Stimulated activated CD8-positive, alpha-beta memory T cell treated with anti-CD3 and anti-CD28 coated beads, Interleukin-4, amount 100 ng/mL, for 4 hours (primary cell): Measurements from ENCODE around the gene PRKAG2.
"Not testable (repeated sequence)": the region's sequence is repeated elsewhere in the genome, so short reads cannot be mapped to it uniquely, and the experiment has no call there.

Experiments
- DNase-seq, 2 donors: peaks; one replicate each; pipeline ENCODE4 v3.0.0-alpha.2; 2020; ENCODE audit warnings: low read depth in 2 of 2, low spot score in 1 of 2

The PRKAG2 gene

DNA sequence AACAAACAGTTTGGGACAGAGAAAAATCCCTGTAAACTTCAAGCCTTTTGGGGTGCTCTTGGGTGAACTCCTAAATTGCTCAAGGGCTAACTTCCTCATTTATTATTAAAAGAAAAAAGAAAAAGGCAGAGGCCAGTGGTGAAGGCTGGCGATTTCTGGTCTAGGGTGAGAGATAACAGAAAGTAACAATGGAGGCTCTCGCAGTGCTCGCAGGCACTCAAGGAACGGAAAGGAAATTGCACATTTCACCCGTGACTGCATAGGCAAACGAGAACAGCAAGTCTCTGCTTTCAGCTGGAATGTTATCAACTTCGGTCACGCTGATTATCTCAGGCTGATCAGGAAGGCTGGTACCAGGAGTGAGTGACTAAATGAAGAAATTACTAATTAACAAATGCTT, 70.7 kb downstream of the PRKAG2 start:
- DNase-seq: no peak

DNA sequence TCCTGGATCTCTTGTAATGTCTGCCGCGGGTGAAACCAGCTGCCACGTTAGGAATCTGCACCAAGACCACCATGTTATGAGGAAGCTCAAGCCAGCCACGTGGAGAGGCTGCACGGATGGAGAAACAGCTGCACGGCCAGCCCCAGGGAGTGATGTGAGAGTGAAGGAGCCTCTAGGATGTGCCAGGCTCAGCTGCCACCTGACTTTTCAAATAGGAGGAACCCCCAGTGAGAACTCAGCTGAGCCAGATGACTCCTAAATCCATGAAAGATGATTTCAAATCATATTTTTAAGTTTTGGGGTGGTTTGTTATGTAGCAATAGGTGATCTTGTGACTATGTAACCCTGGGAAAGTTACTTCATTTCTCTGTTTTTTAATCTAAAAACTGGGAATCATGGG, 71.7 kb downstream of the PRKAG2 start:
- DNase-seq: no peak

DNA sequence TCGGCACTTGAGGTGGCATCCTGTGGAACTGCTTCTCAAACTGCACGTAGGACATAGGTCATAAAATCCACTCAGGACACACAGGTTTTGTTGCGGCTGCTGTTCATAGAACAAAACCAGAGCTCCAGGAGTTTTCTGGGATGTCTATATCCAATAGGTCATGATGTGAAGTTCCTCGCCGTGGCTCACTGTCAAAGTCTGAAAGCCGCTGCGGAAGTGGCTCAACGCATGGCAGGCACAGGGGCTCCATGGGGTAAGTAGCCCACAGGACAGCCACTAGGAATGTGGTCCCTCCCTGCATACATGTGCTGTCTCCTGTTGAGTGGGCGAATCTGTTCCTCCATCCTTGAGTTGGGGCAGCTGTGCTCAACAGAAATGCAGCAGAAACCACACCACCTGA, 72.2 kb downstream of the PRKAG2 start:
- no peak for DNase-seq

DNA sequence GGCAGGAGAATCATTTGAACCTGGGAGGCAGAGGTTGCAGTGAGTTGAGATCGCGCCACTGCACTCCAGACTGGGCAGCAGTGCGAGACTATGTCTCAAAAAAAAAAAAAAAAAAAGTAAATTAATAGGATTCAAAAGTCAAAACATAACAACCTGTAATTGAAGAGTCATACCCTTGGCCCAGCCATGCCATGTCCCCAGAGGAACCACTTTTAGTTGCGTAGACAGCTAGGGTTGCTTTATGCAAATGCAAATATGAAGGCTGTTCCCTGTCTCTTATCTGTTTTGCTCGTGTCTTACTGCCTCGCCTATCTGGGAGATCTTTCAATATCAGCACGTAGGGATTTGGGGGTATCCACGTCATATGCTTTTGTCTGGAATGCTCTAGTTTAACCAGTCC, 73.1 kb downstream of the PRKAG2 start:
- DNase-seq: no peak

DNA sequence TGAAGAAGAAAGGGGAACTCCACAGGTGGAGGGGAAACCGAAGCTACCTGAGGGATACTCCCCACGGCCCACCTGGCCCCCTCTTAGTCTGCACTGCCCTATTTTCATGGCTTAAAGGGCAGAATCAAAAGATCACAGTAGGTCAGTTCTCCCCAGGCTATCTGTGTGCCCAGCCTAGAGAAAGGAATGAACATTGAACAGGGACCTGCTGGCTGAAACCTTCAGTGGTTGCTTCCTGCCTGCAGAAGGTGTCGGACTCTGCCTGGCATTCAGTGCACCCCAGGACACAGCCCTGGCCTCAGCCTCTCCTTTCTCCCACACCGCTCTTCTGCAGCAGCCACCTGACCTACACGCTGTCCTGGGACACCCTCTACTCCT, 74.5 kb downstream of the PRKAG2 start:
- DNase-seq: no peak

DNA sequence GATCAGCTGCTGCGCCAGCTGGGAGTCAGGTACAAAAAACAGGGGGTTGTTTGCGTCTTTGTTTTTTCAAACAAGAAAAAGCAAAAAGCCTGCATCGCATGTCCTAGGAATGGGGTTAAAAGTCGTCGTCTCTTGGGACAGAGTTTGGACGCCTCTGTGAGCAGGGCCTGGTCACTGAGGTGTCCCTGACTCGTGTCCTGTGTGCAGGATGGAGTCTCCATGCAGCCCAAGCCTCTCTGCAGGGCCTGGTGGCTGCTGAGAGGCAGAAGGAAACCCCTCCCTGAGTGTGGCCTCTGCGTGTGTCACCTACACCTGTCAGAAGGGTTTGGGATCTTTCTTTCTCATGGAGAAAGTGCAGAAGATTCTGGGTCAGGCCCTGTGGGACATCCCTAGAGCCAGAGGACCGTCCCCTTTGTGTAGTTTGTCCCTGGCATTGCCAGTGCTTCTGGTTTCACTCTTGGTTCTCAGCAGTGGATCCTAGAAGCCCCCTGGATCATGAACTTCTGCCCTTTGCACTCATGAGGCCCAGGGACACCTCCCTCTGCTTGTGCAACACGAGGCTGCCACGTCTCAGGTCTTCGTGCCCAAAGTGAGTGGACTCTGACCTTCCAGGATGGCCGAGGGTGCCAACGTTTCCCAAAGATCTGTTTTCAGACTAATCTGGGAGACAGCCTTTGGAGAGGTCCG, 75.0 kb downstream of the PRKAG2 start:
- DNase-seq: no peak

DNA sequence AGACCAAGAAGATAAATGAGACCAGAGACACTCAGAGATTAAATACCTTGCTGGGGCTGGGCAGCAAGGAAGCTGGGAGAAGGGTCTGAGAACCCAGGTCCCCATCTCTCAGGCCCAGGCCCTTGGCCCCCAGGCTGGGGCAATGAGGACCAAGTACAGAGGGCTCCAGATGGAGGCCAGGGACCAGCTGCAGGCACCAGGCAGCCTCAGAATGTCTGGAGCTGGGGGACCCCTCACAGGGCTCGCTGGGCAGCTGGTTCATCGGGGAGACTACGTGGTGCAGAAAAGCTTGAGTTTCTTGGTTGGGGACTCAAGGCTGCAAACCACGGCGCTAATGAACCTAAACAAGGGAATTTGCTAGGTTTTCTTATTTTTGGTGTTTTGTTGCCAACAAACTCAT, 75.6 kb downstream of the PRKAG2 start:
- DNase-seq: no peak

DNA sequence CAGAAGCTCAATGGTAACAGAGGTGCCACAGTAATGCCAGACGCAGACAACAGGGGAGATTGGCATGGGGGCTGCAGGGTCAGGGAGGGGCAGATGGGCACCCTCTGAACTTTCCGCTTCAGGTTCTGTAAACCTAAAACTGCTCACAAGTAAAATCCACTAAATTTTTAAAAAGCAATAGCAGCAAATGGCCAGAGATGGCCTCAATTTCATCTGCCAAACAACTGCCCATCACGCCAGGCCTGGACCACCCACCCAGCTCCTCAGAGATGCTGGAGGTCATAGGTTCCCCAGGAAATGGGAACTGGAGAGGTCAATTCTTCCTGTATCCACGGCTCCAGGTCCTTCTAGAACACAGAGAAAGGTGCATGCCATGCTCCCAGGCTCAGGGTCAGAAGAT, 76.1 kb downstream of the PRKAG2 start:
- DNase-seq: no peak

DNA sequence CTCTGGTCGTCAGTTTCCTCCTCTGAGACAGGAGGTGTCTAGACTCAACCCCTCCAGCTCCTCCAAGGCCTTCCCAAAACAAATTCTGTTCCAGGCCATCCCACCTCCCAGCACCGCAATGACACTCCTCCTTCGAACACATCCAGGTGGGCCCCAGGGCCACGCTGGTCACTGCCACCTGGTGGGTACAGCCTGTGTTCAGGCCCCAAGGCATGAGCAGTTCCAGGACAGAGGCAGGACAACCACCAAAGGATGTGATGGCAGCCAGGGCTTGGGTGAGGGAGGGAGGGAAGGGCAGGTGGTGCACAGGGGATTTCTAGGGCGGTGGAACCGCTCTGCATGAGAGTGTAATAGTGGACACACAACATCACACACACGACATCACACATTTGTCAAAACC, 76.5 kb downstream of the PRKAG2 start:
- DNase-seq: no peak

DNA sequence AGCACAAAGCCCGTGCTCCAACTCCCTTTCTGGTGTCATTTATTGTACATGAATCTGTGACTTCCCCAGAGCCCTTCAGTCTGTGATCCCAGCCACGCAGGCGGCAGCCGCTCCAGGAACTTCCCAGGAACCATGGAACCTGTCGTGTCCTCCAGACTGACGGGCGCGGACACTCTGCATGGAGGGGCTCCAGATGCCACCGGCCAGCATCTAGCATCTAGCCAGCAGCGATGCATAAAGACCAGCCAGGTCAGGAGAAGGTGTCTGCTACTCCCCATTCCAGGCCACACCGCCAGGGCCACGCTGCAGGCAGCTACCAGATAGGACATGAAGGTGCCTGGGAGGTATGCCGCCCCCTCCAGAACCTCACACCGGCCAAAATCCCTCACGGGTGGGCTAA, 77.4 kb downstream of the PRKAG2 start:
- DNase-seq: no peak

DNA sequence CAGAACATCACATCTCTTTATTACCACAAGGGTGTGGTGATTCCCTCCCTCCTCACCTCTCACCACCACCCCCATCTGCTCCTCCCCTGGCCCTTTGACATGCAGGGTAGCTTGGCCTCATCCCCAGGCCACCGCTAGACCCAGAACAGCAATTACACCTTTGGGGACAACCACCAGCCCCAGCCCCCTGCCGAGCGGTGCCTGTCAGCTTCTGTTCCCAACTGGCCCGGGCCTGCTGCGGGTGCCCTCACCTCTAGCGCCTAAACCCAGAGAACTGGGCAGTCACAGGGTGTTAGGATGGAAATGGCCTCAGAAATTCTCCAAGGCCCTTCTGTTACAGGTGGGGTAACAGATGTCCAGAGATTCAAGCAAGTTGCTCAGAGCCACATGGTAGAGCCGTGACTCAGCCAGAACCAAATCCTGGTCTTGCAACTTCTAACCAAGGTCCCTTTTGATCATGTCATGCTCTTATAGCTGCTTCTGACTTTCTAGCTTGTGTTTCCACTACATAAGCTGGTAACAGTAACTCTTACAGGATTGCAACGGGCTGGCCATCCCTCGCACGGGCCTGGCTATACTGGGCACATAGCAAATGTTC, 78.0 kb downstream of the PRKAG2 start:
- no peak for DNase-seq

DNA sequence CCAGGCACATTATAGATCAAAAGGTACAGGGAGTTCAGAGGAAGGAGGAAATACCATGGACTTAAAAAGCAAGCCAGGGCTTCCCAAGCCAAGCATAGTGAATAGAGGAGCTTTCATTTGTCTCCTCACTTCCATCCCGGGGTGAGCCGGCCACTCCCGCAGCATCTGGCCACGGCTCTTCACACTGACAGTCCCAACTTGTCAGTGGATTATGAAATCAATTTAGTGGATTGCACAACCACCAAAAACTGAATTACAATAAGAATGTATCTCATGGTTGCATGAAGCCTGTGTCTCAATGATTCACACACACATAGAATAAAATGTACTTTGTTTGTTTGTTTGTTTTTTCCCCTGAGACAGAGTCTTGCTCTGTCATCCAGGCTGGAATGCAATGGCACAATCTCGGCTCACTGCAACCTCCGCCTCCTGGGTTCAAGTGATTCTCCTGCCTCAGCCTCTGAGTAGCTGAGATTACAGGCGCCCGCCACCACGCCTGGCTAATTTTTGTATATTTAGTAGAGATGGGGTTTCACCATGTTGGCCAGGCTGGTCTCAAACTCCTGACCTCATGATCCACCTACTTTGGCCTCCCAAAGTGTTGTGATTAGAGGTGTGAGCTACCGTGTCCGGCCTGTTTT, 79.1 kb downstream of the PRKAG2 start:
- DNase-seq: not testable (repeated sequence)

DNA sequence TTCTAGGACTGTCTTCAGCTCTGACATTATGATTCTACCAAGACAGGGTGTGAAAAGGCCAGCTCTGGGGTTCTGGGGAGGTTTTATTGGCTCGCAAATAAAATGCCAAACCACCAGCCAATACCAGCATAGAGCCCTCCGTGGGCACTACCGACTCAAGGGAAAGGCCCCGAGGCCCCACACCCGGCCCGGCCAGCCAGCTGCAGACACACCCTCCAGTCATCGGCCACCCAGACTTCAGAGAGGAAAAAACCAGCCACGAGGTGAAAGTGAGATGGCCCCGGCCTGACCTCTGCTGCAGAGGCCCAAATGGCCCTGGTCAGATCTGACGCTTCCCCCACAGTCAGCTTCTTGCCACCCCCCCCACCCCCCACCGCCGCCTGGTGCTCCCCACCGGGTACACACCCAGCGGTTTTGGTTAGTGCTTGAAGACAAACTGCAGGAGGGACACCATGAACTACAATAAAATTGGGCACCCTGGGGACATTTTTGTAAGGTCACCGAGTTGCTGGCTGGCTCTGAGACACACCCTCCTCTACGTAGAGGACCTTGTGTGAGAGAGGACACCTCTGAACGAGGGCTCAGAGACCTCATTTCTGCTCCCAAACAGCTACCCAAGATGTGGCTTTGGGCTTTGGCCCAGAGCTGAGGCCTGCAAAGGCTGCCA, 79.9 kb downstream of the PRKAG2 start:
- DNase-seq: no peak

DNA sequence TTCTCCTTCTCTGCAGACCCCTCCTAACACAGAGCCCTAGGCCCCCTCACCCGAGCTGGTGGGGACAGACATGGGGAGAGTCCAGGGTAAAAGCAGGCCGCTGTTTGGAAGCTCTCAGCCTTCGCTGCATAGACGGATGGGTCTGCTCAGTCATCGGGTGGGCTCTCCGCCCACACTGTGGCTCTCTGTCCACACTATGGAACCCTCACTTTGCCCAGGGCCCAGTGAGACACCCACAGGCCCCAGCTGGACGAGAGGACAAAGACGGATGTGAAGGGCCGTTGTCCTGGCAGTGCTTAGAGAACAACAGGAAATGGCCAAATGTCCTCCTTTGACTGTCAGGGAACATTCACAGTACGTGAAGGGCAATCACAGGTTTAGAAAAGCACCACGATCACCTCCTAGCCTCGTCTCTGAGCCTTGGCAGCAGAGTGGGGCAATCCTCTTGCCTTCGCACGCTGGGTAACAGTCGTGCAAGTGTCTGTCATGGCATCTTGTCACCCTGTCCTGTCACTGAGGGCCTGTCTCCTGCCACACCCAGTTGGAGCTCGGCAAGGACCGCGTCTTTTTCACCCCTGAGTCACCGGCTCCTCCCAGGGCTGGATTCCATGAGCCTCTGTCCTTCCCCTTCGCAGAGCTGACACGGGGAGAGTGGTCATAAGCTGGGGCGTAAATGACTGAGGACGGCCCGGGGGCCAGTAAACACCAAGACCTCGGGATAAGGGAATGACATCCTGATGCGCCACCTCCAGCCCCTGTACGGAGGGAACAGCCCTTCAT, 80.6 kb downstream of the PRKAG2 start:
- DNase-seq: no peak

DNA sequence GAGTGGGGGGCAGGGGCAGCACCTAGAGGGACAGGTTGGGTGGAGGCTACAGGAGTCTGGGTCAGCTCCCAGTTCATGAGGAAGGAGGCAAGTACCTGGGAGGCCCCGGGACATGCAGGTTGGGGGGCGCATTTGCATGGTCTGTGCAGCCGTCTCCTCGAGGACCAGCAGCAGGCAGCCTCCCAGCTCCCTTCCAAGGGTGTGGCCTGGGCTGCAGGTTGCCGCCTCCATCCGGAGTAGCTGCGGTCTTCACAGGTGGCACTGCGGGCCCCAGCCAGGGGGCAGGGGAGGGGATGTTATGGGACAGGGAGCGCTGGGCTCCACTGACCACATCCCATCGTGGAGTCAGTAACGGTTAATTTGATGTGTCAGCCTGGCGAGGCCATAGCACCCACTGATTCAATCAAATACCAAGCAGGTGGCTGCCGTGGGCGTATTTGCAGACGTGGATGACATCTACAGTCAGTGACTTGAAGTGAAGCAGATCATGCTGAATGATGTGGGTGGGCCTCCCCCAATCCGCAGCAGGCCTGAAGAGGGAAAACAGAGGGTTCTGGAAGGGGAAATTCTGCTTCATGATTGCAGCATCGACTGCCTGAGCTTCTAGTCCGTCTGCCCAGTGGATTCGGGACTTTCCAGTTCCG, 81.6 kb downstream of the PRKAG2 start:
- DNase-seq: peak; percentile 52 to 57

DNA sequence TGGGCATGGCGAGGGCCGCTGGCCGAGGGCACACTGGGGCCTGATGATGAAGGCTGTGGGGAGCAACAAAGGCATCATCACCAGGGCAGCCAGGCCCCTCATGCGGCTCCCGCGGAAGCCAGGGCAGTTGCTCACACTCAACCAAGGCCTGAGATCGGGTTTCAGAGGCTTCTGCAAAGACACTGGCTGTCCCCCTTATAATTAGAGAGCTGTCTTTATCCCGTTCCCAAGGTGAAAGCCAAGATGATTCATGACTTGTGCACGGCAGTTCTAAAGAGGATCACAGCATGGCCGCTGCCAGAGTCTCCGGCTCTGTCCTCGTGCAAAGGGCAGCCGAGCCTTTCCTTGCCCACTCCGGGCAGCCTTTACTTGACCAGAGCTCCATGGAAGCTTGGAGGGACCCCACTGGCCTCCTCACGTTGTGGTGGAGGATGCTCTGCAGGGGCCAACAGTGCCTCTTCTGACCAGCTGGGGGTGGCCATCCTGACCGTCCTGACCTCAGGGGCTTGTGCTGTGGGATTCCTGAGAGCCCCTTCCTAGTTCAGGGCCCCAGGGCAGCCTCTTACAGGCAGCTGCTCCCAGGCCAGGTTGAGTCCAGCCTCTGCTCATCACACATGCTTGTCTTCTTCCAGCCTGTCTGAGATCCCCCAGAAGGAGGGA, 82.3 kb downstream of the PRKAG2 start:
- DNase-seq: no peak

DNA sequence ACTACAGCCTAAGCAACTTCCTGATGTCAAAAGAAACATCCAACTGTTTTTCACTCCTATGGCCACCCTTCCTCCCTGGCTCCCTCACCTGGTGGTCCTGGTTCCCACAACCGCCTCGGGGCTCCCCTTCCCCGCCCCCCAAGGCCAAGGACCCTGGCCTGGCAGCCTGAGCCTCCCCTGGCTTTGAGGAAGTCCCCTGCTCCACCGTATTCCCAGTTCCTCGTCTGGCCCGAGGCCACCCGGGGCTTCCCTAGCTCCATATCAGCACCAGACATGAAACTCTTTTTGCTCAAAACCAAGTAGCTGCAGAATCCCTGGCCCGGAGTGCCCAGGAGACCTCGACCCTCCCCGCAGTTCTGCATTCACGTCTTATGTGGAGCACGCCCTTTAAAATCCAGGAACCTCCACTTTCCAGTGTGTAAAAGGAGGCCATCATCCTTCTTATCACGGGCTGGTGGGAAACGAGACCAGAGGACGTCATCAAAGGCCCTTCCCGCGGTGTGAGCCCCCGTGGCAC, 82.9 kb downstream of the PRKAG2 start:
- no peak for DNase-seq

DNA sequence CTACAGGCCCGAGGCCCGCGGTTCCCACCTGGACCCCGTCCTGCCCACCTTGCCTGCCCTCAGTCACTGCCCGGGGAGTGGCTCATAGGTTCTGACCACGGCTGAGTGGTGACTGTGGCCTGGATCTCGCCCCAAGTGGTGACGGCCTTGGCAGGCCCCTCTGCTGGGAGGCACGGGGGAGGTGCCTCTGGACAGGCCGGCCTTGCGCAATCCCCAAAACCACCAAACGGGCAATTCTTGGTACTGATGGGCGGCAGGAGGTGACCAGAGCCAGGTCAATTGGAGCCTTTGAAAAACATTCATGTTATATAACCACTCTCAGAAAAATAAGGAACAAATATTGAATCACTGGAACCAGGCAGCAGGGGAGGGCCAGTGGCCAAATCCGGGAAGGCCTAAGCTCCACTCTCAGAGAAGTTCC, 83.4 kb downstream of the PRKAG2 start:
- no peak for DNase-seq

DNA sequence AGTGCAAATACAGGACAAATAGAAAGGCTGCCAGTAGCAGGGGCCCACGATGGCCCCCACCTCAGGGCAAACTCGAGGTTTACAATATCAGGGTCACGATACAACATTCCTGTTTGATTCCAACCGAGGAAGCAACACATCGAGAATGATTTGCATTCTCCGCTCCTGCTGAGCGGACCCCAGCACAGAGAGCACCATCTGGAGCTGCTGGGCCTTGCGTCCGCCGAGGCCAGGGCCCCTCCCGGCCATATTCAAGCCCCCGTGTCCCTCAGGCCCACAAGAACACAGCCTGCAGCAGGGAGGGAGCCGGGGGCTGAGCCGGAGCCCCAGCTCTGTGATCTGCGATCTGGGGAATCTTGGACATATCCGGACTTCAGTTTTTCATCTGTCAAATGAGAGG, 84.3 kb downstream of the PRKAG2 start:
- DNase-seq: no peak

DNA sequence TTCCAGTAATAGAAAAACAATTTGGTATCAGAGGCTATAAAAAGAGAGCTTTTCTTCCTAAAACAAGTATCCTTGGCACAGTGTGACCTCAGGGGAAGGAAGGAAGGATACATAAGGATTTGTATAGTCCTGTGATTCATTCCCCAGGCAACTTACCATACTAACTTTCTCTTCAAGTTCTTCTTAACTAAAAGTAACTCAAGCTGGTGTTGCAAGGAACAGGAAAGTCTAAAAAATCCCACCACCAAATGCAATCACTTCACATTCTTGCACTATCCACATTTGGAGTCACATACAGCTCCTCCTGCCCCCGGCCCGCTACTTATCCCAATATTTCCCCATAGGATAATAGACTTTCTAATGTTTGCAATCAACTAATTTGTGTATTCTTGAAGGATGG, 84.8 kb downstream of the PRKAG2 start:
- DNase-seq: no peak
